Neural cell (in vitro differentiated cells): Measurements from ENCODE around the gene RIC8B. TPM values are rescaled to one million over a fixed set of nuclear protein-coding genes. Genes with fewer than 3 reads are reported as not detected.

Source experiments
- H2AFZ ChIP-seq: fragments of 200-600, 300-800 bp; sonication (generic), shearing (Covaris generic); 2 replicates; pipeline ENCODE4 v1.6.0; 2014; ENCODE audit warnings: low read depth, mild to moderate bottlenecking, antibody characterized with exemption, low read length, moderate library complexity
- H3F3A ChIP-seq: fragments of 200-600 bp; shearing (Covaris generic); 2 replicates; pipeline ENCODE4 v1.6.1; 2016; ENCODE audit warnings: mild to moderate bottlenecking, moderate library complexity, mixed read lengths, antibody characterized with exemption, low read length; ENCODE audit not compliant: insufficient read depth, poor library complexity, severe bottlenecking
- H3K27ac ChIP-seq: fragments of 200-600, 300-800 bp; sonication (generic), shearing (Covaris generic); 2 replicates; pipeline ENCODE4 v1.5.1; 2014; ENCODE audit warnings: mild to moderate bottlenecking, low read length, moderate library complexity
- H3K27me3 ChIP-seq: fragments of 300-800, 200-600 bp; sonication (generic), shearing (Covaris generic); 2 replicates; pipeline ENCODE4 v1.6.0; 2014; ENCODE audit warnings: mild to moderate bottlenecking, low read depth, low read length, moderate library complexity; ENCODE audit not compliant: insufficient read depth
- H3K36me3 ChIP-seq: fragments of 300-800, 200-600 bp; sonication (generic), shearing (Covaris generic); 2 replicates; pipeline ENCODE4 v1.5.1; 2014; ENCODE audit warnings: mild to moderate bottlenecking, antibody characterized with exemption, low read length, moderate library complexity; ENCODE audit not compliant: insufficient read depth
- H3K4me2 ChIP-seq: fragments of 300-800, 200-600 bp; sonication (generic), shearing (Covaris generic); 2 replicates; pipeline ENCODE4 v1.6.0; 2014; ENCODE audit warnings: mild to moderate bottlenecking, low read length
- H3K4me3 ChIP-seq: fragments of 300-800, 200-600 bp; sonication (generic), shearing (Covaris generic); 2 replicates; pipeline ENCODE4 v1.5.1; 2014; ENCODE audit warnings: mild to moderate bottlenecking, low read length, moderate library complexity
- H3K79me2 ChIP-seq: fragments of 200-600 bp; shearing (Covaris generic); replicated peaks from 2 replicates; pipeline ENCODE4 v1.6.0; 2014; ENCODE audit warnings: mild to moderate bottlenecking, low read length, moderate library complexity; ENCODE audit not compliant: insufficient read depth
- H3K9ac ChIP-seq: fragments of 300-800, 200-600 bp; sonication (generic), shearing (Covaris generic); 2 replicates; pipeline ENCODE4 v1.6.1; 2016; ENCODE audit warnings: mild to moderate bottlenecking, low read length, mixed read lengths
- H3K9me2 ChIP-seq: fragments of 200-600 bp; shearing (Covaris generic); 2 replicates; pipeline ENCODE4 v1.6.1; 2016; ENCODE audit warnings: mild to moderate bottlenecking, low read length, mixed read lengths; ENCODE audit not compliant: insufficient read depth
- H3K9me3 ChIP-seq: fragments of 200-600, 300-800 bp; sonication (generic), shearing (Covaris generic); 2 replicates; pipeline ENCODE4 v1.6.1; 2016; ENCODE audit warnings: mild to moderate bottlenecking, mixed run types, low read length, moderate library complexity, mixed read lengths
- H4K20me1 ChIP-seq: fragments of 200-600 bp; shearing (Covaris generic); 2 replicates; pipeline ENCODE4 v1.6.1; 2016; ENCODE audit warnings: mild to moderate bottlenecking, mixed run types; ENCODE audit not compliant: insufficient read depth
- CTCF ChIP-seq: fragments of 450-650 bp; IDR thresholded peaks from 2 replicates; pipeline ENCODE4 v1.5.1; 2014; ENCODE audit warnings: antibody characterized with exemption, mild to moderate bottlenecking, moderate library complexity; ENCODE audit not compliant: poor library complexity, severe bottlenecking
- EP300 ChIP-seq: fragments of 450-650 bp; conservative IDR thresholded peaks from 2 replicates; pipeline ENCODE4 v1.6.1; 2014; ENCODE audit warnings: antibody characterized with exemption, mild to moderate bottlenecking, moderate library complexity; ENCODE audit not compliant: poor library complexity, severe bottlenecking
- EZH2 ChIP-seq: fragments of 200-600, 300-800 bp; shearing (Covaris generic), sonication (generic); IDR thresholded peaks from 2 replicates; pipeline ENCODE4 v1.6.1; 2014; ENCODE audit warnings: antibody characterized with exemption, low read length, borderline replicate concordance, mild to moderate bottlenecking; ENCODE audit not compliant: insufficient read depth, poor library complexity, severe bottlenecking
- MXI1 ChIP-seq: fragments of 450-650 bp; conservative IDR thresholded peaks from 2 replicates; pipeline ENCODE4 v1.6.1; 2014; ENCODE audit warnings: antibody characterized with exemption, mild to moderate bottlenecking; ENCODE audit not compliant: poor library complexity, severe bottlenecking
- POLR2AphosphoS5 ChIP-seq: IDR thresholded peaks from 2 replicates; pipeline ENCODE4 v1.6.1; 2012
- RAD21 ChIP-seq: fragments of 450-650 bp; conservative IDR thresholded peaks from 2 replicates; pipeline ENCODE4 v1.6.1; 2014; ENCODE audit warnings: antibody characterized with exemption, mild to moderate bottlenecking, moderate library complexity
- SMC3 ChIP-seq: fragments of 450-650 bp; conservative IDR thresholded peaks from 2 replicates; pipeline ENCODE4 v1.6.1; 2014; ENCODE audit warnings: antibody characterized with exemption, mild to moderate bottlenecking, moderate library complexity; ENCODE audit not compliant: poor library complexity
- TAF1 ChIP-seq: IDR thresholded peaks from 2 replicates; pipeline ENCODE4 v1.6.1; 2012; ENCODE audit warnings: low read depth
- polyA plus RNA-seq: library from polyadenylated mRNA; depleted of rRNA; stranded (reverse); fragments of >200 nt; gene quantifications from 2 replicates; pipeline ENCODE4 v1.2.3, GENCODE V29; 2014
- TF ChIP-seq, protein P1 (sequence below): IDR thresholded peaks from 2 replicates; pipeline ENCODE4 v1.6.1; 2012; ENCODE audit warnings: borderline replicate concordance

Gene RIC8B
- polyA plus RNA-seq, 1 donor from 2014 or later, result 30.0 TPM

- Histone ChIP-seq H3F3A (no peaks in the 10 kb centered on the region), H3K9ac (no peak overlapping the region), H3K9me2 (no peaks in the 10 kb centered on the region), H3K27me3 (no peaks in the 10 kb centered on the region), H3K27ac (no peak overlapping the region), H2AFZ (no peak overlapping the region), H3K4me3 (no peak overlapping the region), H3K4me2 (no peak overlapping the region), H3K79me2 (no peaks in the 10 kb centered on the region), H3K9me3 (no peaks in the 10 kb centered on the region), H4K20me1 (no peaks in the 10 kb centered on the region), H3K36me3 (no peaks in the 10 kb centered on the region)
- TF ChIP-seq CTCF, result no peak
- no peak for TF ChIP-seq POLR2AphosphoS5
- TF ChIP-seq RAD21, result no peak
- TF ChIP-seq SMC3, result no peak
- TF ChIP-seq MXI1, result no peak
- TF ChIP-seq, protein P1, sequence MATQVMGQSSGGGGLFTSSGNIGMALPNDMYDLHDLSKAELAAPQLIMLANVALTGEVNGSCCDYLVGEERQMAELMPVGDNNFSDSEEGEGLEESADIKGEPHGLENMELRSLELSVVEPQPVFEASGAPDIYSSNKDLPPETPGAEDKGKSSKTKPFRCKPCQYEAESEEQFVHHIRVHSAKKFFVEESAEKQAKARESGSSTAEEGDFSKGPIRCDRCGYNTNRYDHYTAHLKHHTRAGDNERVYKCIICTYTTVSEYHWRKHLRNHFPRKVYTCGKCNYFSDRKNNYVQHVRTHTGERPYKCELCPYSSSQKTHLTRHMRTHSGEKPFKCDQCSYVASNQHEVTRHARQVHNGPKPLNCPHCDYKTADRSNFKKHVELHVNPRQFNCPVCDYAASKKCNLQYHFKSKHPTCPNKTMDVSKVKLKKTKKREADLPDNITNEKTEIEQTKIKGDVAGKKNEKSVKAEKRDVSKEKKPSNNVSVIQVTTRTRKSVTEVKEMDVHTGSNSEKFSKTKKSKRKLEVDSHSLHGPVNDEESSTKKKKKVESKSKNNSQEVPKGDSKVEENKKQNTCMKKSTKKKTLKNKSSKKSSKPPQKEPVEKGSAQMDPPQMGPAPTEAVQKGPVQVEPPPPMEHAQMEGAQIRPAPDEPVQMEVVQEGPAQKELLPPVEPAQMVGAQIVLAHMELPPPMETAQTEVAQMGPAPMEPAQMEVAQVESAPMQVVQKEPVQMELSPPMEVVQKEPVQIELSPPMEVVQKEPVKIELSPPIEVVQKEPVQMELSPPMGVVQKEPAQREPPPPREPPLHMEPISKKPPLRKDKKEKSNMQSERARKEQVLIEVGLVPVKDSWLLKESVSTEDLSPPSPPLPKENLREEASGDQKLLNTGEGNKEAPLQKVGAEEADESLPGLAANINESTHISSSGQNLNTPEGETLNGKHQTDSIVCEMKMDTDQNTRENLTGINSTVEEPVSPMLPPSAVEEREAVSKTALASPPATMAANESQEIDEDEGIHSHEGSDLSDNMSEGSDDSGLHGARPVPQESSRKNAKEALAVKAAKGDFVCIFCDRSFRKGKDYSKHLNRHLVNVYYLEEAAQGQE, result no peak
- no peak for TF ChIP-seq EP300
- no peak for TF ChIP-seq TAF1
- no peak for TF ChIP-seq EZH2
Observed at GRCh38 chr12:106901276-106901675, 126.8 kb downstream of the RIC8B start.

- no peak overlapping the region for H3K4me2 ChIP-seq
Observed at GRCh38 chr12:106902053-106902452, 127.6 kb downstream of the RIC8B start.

More at GRCh38 chr12:106902053-106902452, 127.6 kb downstream of the RIC8B start:
- Histone ChIP-seq H3K27ac (no peak overlapping the region), H2AFZ (no peak overlapping the region), H3K9ac (no peak overlapping the region), H3K9me3 (no peaks in the 10 kb centered on the region), H3K79me2 (no peaks in the 10 kb centered on the region), H3F3A (no peaks in the 10 kb centered on the region), H4K20me1 (no peaks in the 10 kb centered on the region), H3K27me3 (no peaks in the 10 kb centered on the region), H3K9me2 (no peaks in the 10 kb centered on the region), H3K4me3 (no peak overlapping the region), H3K36me3 (no peaks in the 10 kb centered on the region)
- TF ChIP-seq POLR2AphosphoS5 (no peak), TAF1 (no peak), SMC3 (no peak), MXI1 (no peak), RAD21 (no peak), CTCF (no peak), EZH2 (no peak), EP300 (no peak)
- TF ChIP-seq, protein P1, result no peak
